ENCODE data around the gene KLC3. TPM values are rescaled to one million over a fixed set of nuclear protein-coding genes. Genes with fewer than 3 reads are reported as not detected.

The KLC3 gene
- total and polyA plus RNA-seq, 2 donors (not counting 1 experiment from before 2014, with no cell fraction given), result not detected

DNA sequence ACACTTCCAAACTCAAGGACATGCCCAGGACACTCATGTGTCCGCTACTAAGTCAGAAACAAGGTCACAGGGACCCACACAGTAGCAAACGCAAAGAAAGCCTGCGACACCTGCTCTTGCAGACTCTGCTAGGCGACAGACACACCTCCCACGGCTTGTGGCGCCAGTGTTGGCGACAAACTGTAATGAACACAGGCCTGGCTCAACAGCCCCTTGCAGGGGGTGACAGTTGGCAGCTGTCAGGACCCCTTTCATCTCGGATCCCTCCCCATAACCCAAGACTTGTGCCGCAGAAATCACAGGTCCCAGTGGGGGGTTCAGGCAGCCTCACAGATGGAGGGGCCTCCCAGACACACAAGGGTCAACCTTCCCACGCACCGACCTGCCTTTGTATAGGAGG lies 18.2 kb upstream of the KLC3 start:
- WGBS (ENCODE audit: insufficient coverage), result 83% methylated on average over 7 of the region's 11 CpGs
- ChIA-PET CTCF (no interaction called here), POLR2A (no interaction called here)
- H3K4me3 Mint-ChIP-seq, result no peak overlapping the region
- H3K4me3 ChIP-seq (ENCODE audit: control extremely low read depth in 1 of 5, extremely low read depth in 1 of 5, insufficient read depth in 1 of 5, low read depth in 2 of 5, low read length in 4 of 5), result no peak overlapping the region
- H3K9me3 ChIP-seq (ENCODE audit: control extremely low read depth in 1 of 3, control insufficient read depth in 2 of 3, insufficient read depth in 1 of 3, low read length in 2 of 3), result peaks cover 0 to 5% (median 0%) of the 10 kb centered on the region in 3 donors
- no peak overlapping the region for H3K27ac ChIP-seq (ENCODE audit: low read length in 2 of 2)
- peaks cover 2% of the 10 kb centered on the region for H3K4me1 Mint-ChIP-seq
- peaks cover 0 to 4% of the 10 kb centered on the region in 2 donors for H3K4me1 ChIP-seq (ENCODE audit: control insufficient read depth in 2 of 2, insufficient read depth in 2 of 2, low read length in 2 of 2)
- DNase-seq (no peak), ATAC-seq (ENCODE audit: low read depth) (no peak)
- no peaks in the 10 kb centered on the region for H3K36me3 ChIP-seq (replicated peaks in 1 of 2; ENCODE audit: control extremely low read depth in 1 of 2, control insufficient read depth in 1 of 2, extremely low read depth in 1 of 2, insufficient read depth in 2 of 2, low read length in 1 of 2)
- H2AFZ ChIP-seq (ENCODE audit: insufficient read depth, low read depth, low read length, poor library complexity, severe bottlenecking), result no peak overlapping the region
- intact Hi-C loops (cut with micrococcal nuclease), result no loop called here
- H3K27ac Mint-ChIP-seq, result no peak overlapping the region
- no peak for TF ChIP-seq EZH2 (IDR thresholded peaks at IDR 0.05; ENCODE audit: borderline replicate concordance, insufficient read depth, low read depth, low read length, poor library complexity, severe bottlenecking)
- TF ChIP-seq, protein P1, sequence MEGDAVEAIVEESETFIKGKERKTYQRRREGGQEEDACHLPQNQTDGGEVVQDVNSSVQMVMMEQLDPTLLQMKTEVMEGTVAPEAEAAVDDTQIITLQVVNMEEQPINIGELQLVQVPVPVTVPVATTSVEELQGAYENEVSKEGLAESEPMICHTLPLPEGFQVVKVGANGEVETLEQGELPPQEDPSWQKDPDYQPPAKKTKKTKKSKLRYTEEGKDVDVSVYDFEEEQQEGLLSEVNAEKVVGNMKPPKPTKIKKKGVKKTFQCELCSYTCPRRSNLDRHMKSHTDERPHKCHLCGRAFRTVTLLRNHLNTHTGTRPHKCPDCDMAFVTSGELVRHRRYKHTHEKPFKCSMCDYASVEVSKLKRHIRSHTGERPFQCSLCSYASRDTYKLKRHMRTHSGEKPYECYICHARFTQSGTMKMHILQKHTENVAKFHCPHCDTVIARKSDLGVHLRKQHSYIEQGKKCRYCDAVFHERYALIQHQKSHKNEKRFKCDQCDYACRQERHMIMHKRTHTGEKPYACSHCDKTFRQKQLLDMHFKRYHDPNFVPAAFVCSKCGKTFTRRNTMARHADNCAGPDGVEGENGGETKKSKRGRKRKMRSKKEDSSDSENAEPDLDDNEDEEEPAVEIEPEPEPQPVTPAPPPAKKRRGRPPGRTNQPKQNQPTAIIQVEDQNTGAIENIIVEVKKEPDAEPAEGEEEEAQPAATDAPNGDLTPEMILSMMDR (IDR thresholded peaks at IDR 0.05), result no peak
- peaks cover 31% of the 10 kb centered on the region for H3K27me3 Mint-ChIP-seq
- no peaks in the 10 kb centered on the region for H4K20me1 ChIP-seq (ENCODE audit: control insufficient read depth, insufficient read depth, low read length, poor library complexity, severe bottlenecking)
- H3K4me2 ChIP-seq (replicated peaks; ENCODE audit: low read depth, low read length, poor library complexity, severe bottlenecking), result no peak overlapping the region
- H3K79me2 ChIP-seq (ENCODE audit: control insufficient read depth, insufficient read depth, low read length), result no peaks in the 10 kb centered on the region
- no peak overlapping the region for H3K9ac ChIP-seq (ENCODE audit: low read length)
- H3K9me3 Mint-ChIP-seq (ENCODE audit: insufficient read depth), result no peaks in the 10 kb centered on the region
- H3K27me3 ChIP-seq (replicated peaks in 1 of 4; ENCODE audit: control extremely low read depth in 1 of 4, control insufficient read depth in 3 of 4, insufficient read depth in 4 of 4, low read length in 3 of 4), result peaks cover 0 to 39% (median 10%) of the 10 kb centered on the region in 4 experiments

DNA sequence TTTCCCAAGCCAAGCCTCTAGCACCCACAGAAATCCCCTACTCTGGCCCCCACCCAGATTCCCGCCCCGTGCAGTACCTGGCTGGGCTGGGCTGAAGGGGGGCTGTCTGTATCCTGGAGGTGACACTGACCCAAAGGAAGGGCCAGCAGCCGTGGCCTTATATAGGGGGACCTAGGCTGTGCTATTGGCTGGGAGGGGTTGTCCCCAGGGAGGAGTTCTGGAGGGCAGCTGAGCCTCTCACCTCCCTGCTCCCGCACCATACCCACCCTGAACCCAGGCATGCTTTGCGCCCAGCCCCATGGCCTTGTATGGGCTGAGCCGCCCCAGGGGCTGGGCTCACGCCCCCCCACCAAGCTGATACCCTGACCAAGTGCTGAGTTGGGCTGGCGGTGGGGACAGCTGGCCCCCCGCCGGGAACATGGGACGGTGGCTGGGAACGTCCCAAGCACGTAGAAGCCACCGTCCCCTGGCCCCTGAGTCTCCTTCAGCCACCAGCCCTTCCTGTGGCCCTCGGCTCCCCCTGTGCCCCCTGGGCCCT lies 17.7 kb upstream of the KLC3 start, which contains the start of gene CKM:
Gene CKM, minus strand, starts transcription at position 132 of the 538 bp plus-strand sequence. CDS start 3,162 bp downstream, outside the sequence.
- CTCF ChIA-PET, result interaction anchor here (0.6 kb wide), 1 partner anchor 10 kb away, joined by 3 read pairs; no protein-coding TSS in a partner anchor

More for the DNA sequence above, 17.7 kb upstream of the KLC3 start, which contains the start of gene CKM:
- no peak for ATAC-seq (ENCODE audit: low read depth)
- POLR2A ChIA-PET, result no interaction called here
- DNase-seq, result no peak
- peaks cover 27% of the 10 kb centered on the region for H3K27me3 Mint-ChIP-seq
- H3K4me3 Mint-ChIP-seq, result no peak within 1 kb of the TSS
- no peaks in the 10 kb centered on the region for H3K9me3 Mint-ChIP-seq (ENCODE audit: insufficient read depth)
- H4K20me1 ChIP-seq (ENCODE audit: control insufficient read depth, insufficient read depth, low read length, poor library complexity, severe bottlenecking), result no peaks in the 10 kb centered on the region
- no peaks in the 10 kb centered on the region for H3K36me3 ChIP-seq (replicated peaks in 1 of 2; ENCODE audit: control extremely low read depth in 1 of 2, control insufficient read depth in 1 of 2, extremely low read depth in 1 of 2, insufficient read depth in 2 of 2, low read length in 1 of 2)
- intact Hi-C loops (cut with micrococcal nuclease), result no loop called here
- no peak within 1 kb of the TSS for H3K4me3 ChIP-seq (ENCODE audit: control extremely low read depth in 1 of 5, extremely low read depth in 1 of 5, insufficient read depth in 1 of 5, low read depth in 2 of 5, low read length in 4 of 5)
- H3K4me1 ChIP-seq (ENCODE audit: control insufficient read depth in 2 of 2, insufficient read depth in 2 of 2, low read length in 2 of 2), result peaks cover 0 to 4% of the 10 kb centered on the region in 2 donors
- no peak within 1 kb of the TSS for H3K27ac ChIP-seq (ENCODE audit: low read length in 2 of 2)
- H3K27me3 ChIP-seq (replicated peaks in 1 of 4; ENCODE audit: control extremely low read depth in 1 of 4, control insufficient read depth in 3 of 4, insufficient read depth in 4 of 4, low read length in 3 of 4), result peaks cover 0 to 38% (median 10%) of the 10 kb centered on the region in 4 experiments
- peak within 1 kb of the TSS; percentile 10 for H2AFZ ChIP-seq (ENCODE audit: insufficient read depth, low read depth, low read length, poor library complexity, severe bottlenecking)
- no peak within 1 kb of the TSS for H3K9ac ChIP-seq (ENCODE audit: low read length)
- H3K79me2 ChIP-seq (ENCODE audit: control insufficient read depth, insufficient read depth, low read length), result no peaks in the 10 kb centered on the region
- no peak within 1 kb of the TSS for H3K4me2 ChIP-seq (replicated peaks; ENCODE audit: low read depth, low read length, poor library complexity, severe bottlenecking)
- peaks cover 2% of the 10 kb centered on the region for H3K4me1 Mint-ChIP-seq
- 68% methylated on average over 10 of the region's 15 CpGs for WGBS (ENCODE audit: insufficient coverage)
- H3K9me3 ChIP-seq (ENCODE audit: control extremely low read depth in 1 of 3, control insufficient read depth in 2 of 3, insufficient read depth in 1 of 3, low read length in 2 of 3), result peaks cover 0 to 5% (median 0%) of the 10 kb centered on the region in 3 donors
- no peak for TF ChIP-seq EZH2 (IDR thresholded peaks at IDR 0.05; ENCODE audit: borderline replicate concordance, insufficient read depth, low read depth, low read length, poor library complexity, severe bottlenecking)
- TF ChIP-seq, protein P1 (IDR thresholded peaks at IDR 0.05), result no peak
- no peak within 1 kb of the TSS for H3K27ac Mint-ChIP-seq

Data from B cell (primary cell).